Keratinocyte (primary cell): ENCODE data around the gene CD244. TPM values are rescaled to one million over a fixed set of nuclear protein-coding genes. Genes with fewer than 3 reads are reported as not detected.

Source experiments
- DNase-seq: peaks from one replicate; pipeline ENCODE4 v3.0.0-alpha.2; 2011; ENCODE audit warnings: low read depth, missing footprints, low spot score
- FAIRE-seq: peaks from 2 replicates; lab custom pipeline; 2011; peaks lifted over from hg19 to GRCh38; lab: Jason Lieb, UNC
- H2AFZ ChIP-seq: 2 replicates; pipeline ENCODE4 v1.6.0; 2012; ENCODE audit warnings: low read length, control low read depth, inconsistent platforms; ENCODE audit not compliant: control insufficient read depth
- H3K27ac ChIP-seq: 2 replicates; pipeline ENCODE4 v1.5.1; 2011; ENCODE audit warnings: low read length; ENCODE audit not compliant: control insufficient read depth, insufficient read depth
- H3K27me3 ChIP-seq: 3 replicates; pipeline ENCODE4 v1.6.0; 2011; ENCODE audit warnings: low read length; ENCODE audit not compliant: control insufficient read depth, insufficient read depth; ENCODE audit errors: extremely low read depth
- H3K36me3 ChIP-seq, 2 experiments: 2 replicates in 1 of 2; 3 replicates in 1 of 2; pipeline ENCODE4 v1.5.1; 2011; ENCODE audit warnings: low read length in 2 of 2, mild to moderate bottlenecking in 1 of 2; ENCODE audit not compliant: control insufficient read depth in 2 of 2, insufficient read depth in 2 of 2; ENCODE audit errors: extremely low read depth in 1 of 2
- H3K4me1 ChIP-seq: 3 replicates; pipeline ENCODE4 v1.5.1; 2011; ENCODE audit warnings: low read length; ENCODE audit not compliant: control insufficient read depth, insufficient read depth; ENCODE audit errors: extremely low read depth
- H3K4me2 ChIP-seq: 3 replicates; pipeline ENCODE4 v1.6.0; 2011; ENCODE audit warnings: low read depth, low read length; ENCODE audit not compliant: control insufficient read depth, insufficient read depth; ENCODE audit errors: extremely low read depth
- H3K4me3 ChIP-seq, 3 experiments: fragments of 200-600 bp in 1 of 3; sonication (generic) in 1 of 3; 2 replicates in 2 of 3; 3 replicates in 1 of 3; pipeline ENCODE4 v1.5.1; 2011 to 2016; ENCODE audit warnings: low read length in 3 of 3, mild to moderate bottlenecking in 3 of 3, control low read depth in 2 of 3, inconsistent platforms in 1 of 3, low read depth in 1 of 3, mixed read lengths in 1 of 3, mixed run types in 1 of 3, moderate library complexity in 1 of 3; ENCODE audit not compliant: control insufficient read depth in 2 of 3, insufficient read depth in 2 of 3; ENCODE audit errors: extremely low read depth in 1 of 3
- H3K79me2 ChIP-seq: 2 replicates; pipeline ENCODE4 v1.6.0; 2012; ENCODE audit warnings: low read length; ENCODE audit not compliant: control insufficient read depth, insufficient read depth
- H3K9ac ChIP-seq: 3 replicates; pipeline ENCODE4 v1.6.0; 2011; ENCODE audit warnings: low read length; ENCODE audit not compliant: control insufficient read depth, insufficient read depth; ENCODE audit errors: extremely low read depth
- H3K9me1 ChIP-seq: 3 replicates; pipeline ENCODE4 v1.6.0; 2011; ENCODE audit warnings: low read length; ENCODE audit not compliant: control insufficient read depth, insufficient read depth; ENCODE audit errors: extremely low read depth
- H3K9me3 ChIP-seq: 2 replicates; pipeline ENCODE4 v1.5.1; 2012; ENCODE audit warnings: low read depth, low read length; ENCODE audit not compliant: control insufficient read depth
- H4K20me1 ChIP-seq: 3 replicates; pipeline ENCODE4 v1.6.0; 2011; ENCODE audit warnings: low read length; ENCODE audit not compliant: control insufficient read depth, insufficient read depth; ENCODE audit errors: extremely low read depth
- CTCF ChIP-seq, 3 experiments: IDR thresholded peaks in 1 of 3; conservative IDR thresholded peaks in 1 of 3; optimal IDR thresholded peaks in 1 of 3; 2 replicates in 2 of 3; 3 replicates in 1 of 3; pipeline versions ENCODE3 to v1.5.1; 2011; ENCODE audit warnings: low read length in 3 of 3, mild to moderate bottlenecking in 3 of 3, moderate library complexity in 2 of 3, control low read depth in 1 of 3, inconsistent platforms in 1 of 3; ENCODE audit not compliant: insufficient read depth in 2 of 3; ENCODE audit errors: extremely low read depth in 1 of 3
- EZH2 ChIP-seq: IDR thresholded peaks from one replicate; pipeline ENCODE4 v1.6.1; 2012; ENCODE audit warnings: inconsistent platforms, mild to moderate bottlenecking, low read length, moderate library complexity
- dilution Hi-C: fragments of 300-500 bp; cut with MboI; formaldehyde crosslinking; loops from one replicate; pipeline ENCODE4 v1.7.0; 2020; ENCODE audit warnings: low sequenced_read_pairs; ENCODE audit not compliant: extremely low pct_ligation_motif_present
- polyA plus RNA-seq, 5 experiments: library from polyadenylated mRNA; depleted of rRNA in 3 of 5; stranded (reverse) in 3 of 5; stranded (forward) in 1 of 5; unstranded in 1 of 5; fragments of >200 nt; gene quantifications; 1 replicate in 1 of 5; 2 replicates in 3 of 5; 3 replicates in 1 of 5; pipeline versions ENCODE4 v1.2.1 to v1.2.3, GENCODE V29; 2011 to 2012; ENCODE audit warnings: missing spikeins in 2 of 5, low read depth in 1 of 5, low replicate concordance in 1 of 5

The CD244 gene
- polyA plus RNA-seq, 1 donor (not counting 4 experiments of a cell fraction or from before 2014, with no cell fraction given) = not detected

GRCh38 chr1:160853754-160854153 is 8.9 kb downstream of the CD244 start:
- Histone ChIP-seq H3K9me3 (no peaks in the 10 kb centered on the region), H3K27me3 (peaks cover 3% of the 10 kb centered on the region), H3K4me1 (peaks cover 2% of the 10 kb centered on the region), H4K20me1 (no peaks in the 10 kb centered on the region), H3K4me3 (no peak overlapping the region), H3K27ac (no peak overlapping the region), H3K79me2 (no peaks in the 10 kb centered on the region), H2AFZ (no peak overlapping the region), H3K9ac (no peak overlapping the region), H3K9me1 (no peaks in the 10 kb centered on the region), H3K4me2 (no peak overlapping the region), H3K36me3 (no peaks in the 10 kb centered on the region)
- dilution Hi-C loops = no loop called here
- no peak for DNase-seq
- FAIRE-seq = no peak
- TF ChIP-seq EZH2 (no peak), CTCF (optimal IDR thresholded peaks at IDR 0.05 in 1 of 3, IDR thresholded peaks at IDR 0.05 in 1 of 3, conservative IDR thresholded peaks at IDR 0.05 in 1 of 3; ENCODE audit: extremely low read depth in 1 of 3, insufficient read depth in 2 of 3, low read length in 3 of 3) (no peak)

GRCh38 chr1:160853014-160853413 is 9.7 kb downstream of the CD244 start:
- Histone ChIP-seq H4K20me1 (no peaks in the 10 kb centered on the region), H3K79me2 (no peaks in the 10 kb centered on the region), H2AFZ (no peak overlapping the region), H3K27me3 (peaks cover 3% of the 10 kb centered on the region), H3K4me2 (no peak overlapping the region), H3K4me1 (peaks cover 2% of the 10 kb centered on the region), H3K9me1 (no peaks in the 10 kb centered on the region), H3K4me3 (no peak overlapping the region), H3K36me3 (no peaks in the 10 kb centered on the region), H3K27ac (no peak overlapping the region), H3K9ac (no peak overlapping the region), H3K9me3 (no peaks in the 10 kb centered on the region)
- no peak for DNase-seq
- dilution Hi-C loops = no loop called here
- FAIRE-seq = no peak
- TF ChIP-seq CTCF (optimal IDR thresholded peaks at IDR 0.05 in 1 of 3, IDR thresholded peaks at IDR 0.05 in 1 of 3, conservative IDR thresholded peaks at IDR 0.05 in 1 of 3; ENCODE audit: extremely low read depth in 1 of 3, insufficient read depth in 2 of 3, low read length in 3 of 3) = no peak
